ENCODE data around the gene ARHGDIA. TPM values are rescaled to one million over a fixed set of nuclear protein-coding genes. Genes with fewer than 3 reads are reported as not detected.
A peak's percentile ranks its signal among the peaks of the same experiment; 100 is the strongest.

The ARHGDIA gene
- total RNA-seq, 1 experiment from 2014 or later = 667 TPM

- H3K27ac ChIP-seq (ENCODE audit: low read depth, low read length, poor library complexity, severe bottlenecking) = peak overlapping the region; percentile 81
- ChIA-PET CTCF (no interaction called here), POLR2A (ENCODE audit: low non-redundant PET) (no interaction called here)
- no peak for DNase-seq (ENCODE audit: low spot score)
- intact Hi-C loops (cut with micrococcal nuclease; ENCODE audit: unreplicated experiment) = no loop called here
- TF ChIP-seq EZH2 (IDR thresholded peaks at IDR 0.05; ENCODE audit: borderline replicate concordance, low read depth, low read length, poor library complexity, severe bottlenecking) (no peak), CTCF (conservative IDR thresholded peaks at IDR 0.05; ENCODE audit: low read depth, low read length) (no peak)
- peaks cover 26% of the 10 kb centered on the region for H3K4me1 ChIP-seq (ENCODE audit: insufficient read depth, low read length, poor library complexity, severe bottlenecking)
- no peaks in the 10 kb centered on the region for H3K9me3 ChIP-seq (ENCODE audit: low read depth, low read length, poor library complexity, severe bottlenecking)
- no peaks in the 10 kb centered on the region for H3K27me3 ChIP-seq (replicated peaks; ENCODE audit: insufficient read depth, low read depth, low read length, poor library complexity)
- BruUV-seq (replicated peaks) = no TSS peak
- H3K4me3 ChIP-seq (ENCODE audit: low read depth, low read length, poor library complexity, severe bottlenecking) = no peak overlapping the region
- peaks cover 47% of the 10 kb centered on the region for H3K36me3 ChIP-seq (ENCODE audit: insufficient read depth, low read length, poor library complexity, severe bottlenecking)
Measured at GRCh38 chr17:81866440-81867169, 4.5 kb downstream of the ARHGDIA start.

GRCh38 chr17:81865733-81866439, 5.3 kb downstream of the ARHGDIA start:
- H3K27ac ChIP-seq (ENCODE audit: low read depth, low read length, poor library complexity, severe bottlenecking) = peak overlapping the region; percentile 42
- intact Hi-C loops (cut with micrococcal nuclease; ENCODE audit: unreplicated experiment) = no loop called here

GRCh38 chr17:81865358-81865732, 5.8 kb downstream of the ARHGDIA start:
- H3K9me3 ChIP-seq (ENCODE audit: low read depth, low read length, poor library complexity, severe bottlenecking) = no peaks in the 10 kb centered on the region
- H3K4me1 ChIP-seq (ENCODE audit: insufficient read depth, low read length, poor library complexity, severe bottlenecking) = peaks cover 26% of the 10 kb centered on the region
- DNase-seq (ENCODE audit: low spot score) = no peak
- peaks cover 47% of the 10 kb centered on the region for H3K36me3 ChIP-seq (ENCODE audit: insufficient read depth, low read length, poor library complexity, severe bottlenecking)
- TF ChIP-seq EZH2 (IDR thresholded peaks at IDR 0.05; ENCODE audit: borderline replicate concordance, low read depth, low read length, poor library complexity, severe bottlenecking) (no peak), CTCF (conservative IDR thresholded peaks at IDR 0.05; ENCODE audit: low read depth, low read length) (no peak)
- no TSS peak for BruUV-seq (replicated peaks)
- POLR2A ChIA-PET (ENCODE audit: low non-redundant PET) = interaction anchor here (0.5 to 0.6 kb wide), 2 partner anchors 186 to 464 kb away, joined by 3 to 4 read pairs; no protein-coding TSS in a partner anchor
- no peak overlapping the region for H3K4me3 ChIP-seq (ENCODE audit: low read depth, low read length, poor library complexity, severe bottlenecking)
- intact Hi-C loops (cut with micrococcal nuclease; ENCODE audit: unreplicated experiment) = no loop called here
- H3K27ac ChIP-seq (ENCODE audit: low read depth, low read length, poor library complexity, severe bottlenecking) = peak overlapping the region; percentile 42
- H3K27me3 ChIP-seq (replicated peaks; ENCODE audit: insufficient read depth, low read depth, low read length, poor library complexity) = no peaks in the 10 kb centered on the region
- CTCF ChIA-PET = no interaction called here

More at GRCh38 chr17:81865733-81866439, 5.3 kb downstream of the ARHGDIA start:
- Histone ChIP-seq H3K27me3 (replicated peaks; ENCODE audit: insufficient read depth, low read depth, low read length, poor library complexity) (no peaks in the 10 kb centered on the region), H3K36me3 (ENCODE audit: insufficient read depth, low read length, poor library complexity, severe bottlenecking) (peaks cover 47% of the 10 kb centered on the region), H3K4me1 (ENCODE audit: insufficient read depth, low read length, poor library complexity, severe bottlenecking) (peaks cover 26% of the 10 kb centered on the region), H3K9me3 (ENCODE audit: low read depth, low read length, poor library complexity, severe bottlenecking) (no peaks in the 10 kb centered on the region), H3K4me3 (ENCODE audit: low read depth, low read length, poor library complexity, severe bottlenecking) (no peak overlapping the region)
- POLR2A ChIA-PET (ENCODE audit: low non-redundant PET) = interaction anchor here (0.5 to 0.6 kb wide), 2 partner anchors 185 to 464 kb away, joined by 3 to 4 read pairs; no protein-coding TSS in a partner anchor
- DNase-seq (ENCODE audit: low spot score) = no peak
- CTCF ChIA-PET = no interaction called here
- no TSS peak for BruUV-seq (replicated peaks)
- TF ChIP-seq CTCF (conservative IDR thresholded peaks at IDR 0.05; ENCODE audit: low read depth, low read length) (no peak), EZH2 (IDR thresholded peaks at IDR 0.05; ENCODE audit: borderline replicate concordance, low read depth, low read length, poor library complexity, severe bottlenecking) (no peak)

All from A673 (cell line).